GM08714 (cell line): ENCODE data around the gene LPGAT1.

ENCODE experiments used
- H3K4me3 ChIP-seq: fragments of 200-500 bp; sonication (Bioruptor generic); 2 replicates; pipeline ENCODE4 v1.5.1; 2014; ENCODE audit warnings: mild to moderate bottlenecking, low read length, inconsistent platforms
- ZNF274 ChIP-seq: IDR thresholded peaks from 2 replicates; pipeline ENCODE4 v1.6.1; 2012; ENCODE audit warnings: mild to moderate bottlenecking, low read depth, low read length

LPGAT1 gene

GRCh38 chr1:211738691-211739301 lies 91.8 kb downstream of the LPGAT1 start:
- H3K4me3 ChIP-seq = no peak overlapping the region
- no peak for TF ChIP-seq ZNF274

- no peak for TF ChIP-seq ZNF274
- H3K4me3 ChIP-seq = no peak overlapping the region
These were observed 92.4 kb downstream of the LPGAT1 start for GRCh38 chr1:211738096-211738690.

DNA sequence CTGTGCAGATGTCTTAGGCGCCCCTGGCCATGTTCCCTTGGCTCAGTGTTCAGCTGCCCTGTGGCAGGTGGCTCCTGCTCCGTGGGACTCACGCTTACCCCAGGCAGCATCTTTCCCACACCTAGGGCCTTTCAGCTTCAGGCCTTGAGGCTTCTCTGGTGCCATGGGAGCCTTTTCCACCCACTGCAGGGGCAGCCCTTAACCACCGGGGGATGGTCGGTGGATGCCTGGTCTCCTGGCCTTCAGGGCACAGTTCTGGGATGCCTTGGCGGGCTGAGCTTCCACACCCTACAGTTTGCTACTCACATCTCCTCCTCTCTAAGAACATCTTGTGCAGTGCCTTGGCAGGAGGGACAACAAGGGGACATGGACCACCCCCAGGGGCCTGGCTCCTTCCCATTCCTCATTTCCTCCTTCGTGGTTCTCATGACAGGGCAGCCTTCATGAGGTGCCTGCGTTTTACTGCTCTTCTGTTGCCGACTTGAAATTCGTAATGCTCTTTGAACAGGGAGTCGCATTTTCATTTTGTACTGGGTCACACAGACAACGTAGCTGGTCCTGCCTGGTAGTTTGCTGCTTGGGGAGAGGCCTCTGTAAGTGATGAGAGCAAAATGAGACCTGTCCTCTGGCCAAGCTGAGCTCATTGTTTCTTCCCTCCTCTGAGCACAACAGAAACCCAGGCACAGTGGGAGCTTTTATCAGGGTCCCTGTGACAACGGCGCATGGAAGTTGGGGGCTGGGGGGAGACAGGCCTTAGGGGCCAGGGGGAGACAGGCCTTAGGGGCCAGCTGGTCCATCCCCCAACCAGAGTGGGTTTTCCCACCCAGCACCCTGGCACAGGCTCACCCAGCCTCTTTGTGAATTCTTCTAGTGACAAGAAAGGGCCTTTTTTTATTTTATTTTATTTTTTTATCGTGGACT lies 93.2 kb downstream of the LPGAT1 start:
- no peak overlapping the region for H3K4me3 ChIP-seq
- no peak for TF ChIP-seq ZNF274

GRCh38 chr1:211736351-211736915 lies 94.1 kb downstream of the LPGAT1 start:
- TF ChIP-seq ZNF274 = no peak
- no peak overlapping the region for H3K4me3 ChIP-seq

DNA sequence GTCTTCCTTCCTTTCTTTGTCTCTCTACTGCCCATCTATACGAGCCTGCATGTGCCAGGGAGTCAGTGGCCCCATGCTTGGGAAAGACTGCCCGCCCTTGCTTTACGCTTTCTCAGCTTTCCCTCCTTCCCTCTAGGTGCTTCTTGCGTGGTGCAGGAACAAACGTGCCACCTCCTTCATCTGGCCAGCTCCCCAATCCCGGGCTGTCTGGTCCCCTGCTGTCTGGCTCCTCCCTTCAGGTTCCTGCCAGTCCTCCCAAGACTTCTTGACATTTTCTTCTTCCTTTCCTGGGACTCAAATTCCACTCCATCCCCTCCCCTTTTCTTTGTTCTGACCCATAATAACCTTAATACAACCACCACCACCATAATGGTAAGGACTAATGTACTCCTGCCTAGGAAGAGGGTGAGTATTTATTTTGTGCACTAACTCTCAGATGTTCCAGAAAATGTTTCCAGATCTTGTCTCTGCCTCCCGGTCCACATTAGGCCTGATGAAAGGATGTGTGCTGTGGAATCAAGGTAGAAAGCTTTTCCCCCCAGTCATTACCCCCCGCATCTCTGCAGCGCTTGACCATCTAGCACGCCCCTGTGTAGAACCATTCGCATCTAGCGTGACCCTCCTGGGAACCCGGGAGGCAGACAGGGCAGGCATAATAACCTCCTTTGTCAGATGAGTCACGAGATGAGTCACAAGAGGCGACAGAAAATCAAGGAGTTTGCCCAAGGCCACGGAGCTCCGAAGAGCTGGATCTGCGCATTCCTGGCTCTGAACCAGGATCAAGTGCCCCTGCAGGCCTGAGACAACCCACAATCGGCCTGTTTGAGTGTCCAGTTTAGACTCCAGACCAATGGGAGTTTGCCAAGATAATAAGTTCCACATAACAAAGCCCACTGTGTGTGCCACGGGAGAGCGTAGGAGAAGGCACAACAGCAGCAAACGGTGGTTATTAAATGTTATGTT lies 95.1 kb downstream of the LPGAT1 start:
- TF ChIP-seq ZNF274 = no peak
- no peak overlapping the region for H3K4me3 ChIP-seq

DNA sequence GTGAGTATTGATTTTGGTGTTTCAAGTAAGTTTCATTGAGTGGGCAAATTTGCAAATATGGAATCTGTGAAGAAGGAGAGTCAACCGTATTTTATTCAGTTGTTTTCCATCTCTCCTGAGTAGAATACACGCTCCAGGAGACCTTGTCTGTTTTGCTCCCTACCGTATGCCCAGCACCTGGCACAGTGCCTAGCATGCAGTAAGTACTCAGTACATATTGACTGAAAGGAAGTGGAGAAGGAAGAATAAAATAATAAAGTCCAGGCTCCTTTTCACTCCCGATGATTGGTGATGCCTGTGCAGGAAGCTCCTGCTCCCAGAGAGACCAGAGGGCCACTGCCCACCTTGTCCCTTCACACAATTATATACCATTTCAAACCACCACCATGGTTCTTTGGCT lies 95.8 kb downstream of the LPGAT1 start:
- H3K4me3 ChIP-seq = no peak overlapping the region
- no peak for TF ChIP-seq ZNF274

DNA sequence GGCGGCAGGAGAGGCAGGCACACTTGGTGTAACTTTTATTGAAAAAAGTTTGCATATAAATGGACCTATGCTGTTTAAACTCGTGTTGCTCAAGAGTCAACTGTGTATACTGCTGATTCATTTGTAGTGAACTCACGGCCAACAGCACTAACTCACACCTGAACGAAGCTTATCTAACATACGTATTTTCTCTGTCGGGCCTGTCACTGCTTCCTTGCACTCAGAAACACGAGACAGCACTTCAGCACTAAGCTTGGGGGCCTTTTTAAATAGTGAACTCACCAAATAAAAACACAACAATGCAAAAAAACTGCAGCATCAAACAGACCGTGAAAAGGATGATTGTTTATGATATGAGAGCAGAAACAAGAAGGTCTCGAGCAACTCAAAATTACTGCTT lies 96.2 kb downstream of the LPGAT1 start:
- TF ChIP-seq ZNF274 = no peak
- no peak overlapping the region for H3K4me3 ChIP-seq

DNA sequence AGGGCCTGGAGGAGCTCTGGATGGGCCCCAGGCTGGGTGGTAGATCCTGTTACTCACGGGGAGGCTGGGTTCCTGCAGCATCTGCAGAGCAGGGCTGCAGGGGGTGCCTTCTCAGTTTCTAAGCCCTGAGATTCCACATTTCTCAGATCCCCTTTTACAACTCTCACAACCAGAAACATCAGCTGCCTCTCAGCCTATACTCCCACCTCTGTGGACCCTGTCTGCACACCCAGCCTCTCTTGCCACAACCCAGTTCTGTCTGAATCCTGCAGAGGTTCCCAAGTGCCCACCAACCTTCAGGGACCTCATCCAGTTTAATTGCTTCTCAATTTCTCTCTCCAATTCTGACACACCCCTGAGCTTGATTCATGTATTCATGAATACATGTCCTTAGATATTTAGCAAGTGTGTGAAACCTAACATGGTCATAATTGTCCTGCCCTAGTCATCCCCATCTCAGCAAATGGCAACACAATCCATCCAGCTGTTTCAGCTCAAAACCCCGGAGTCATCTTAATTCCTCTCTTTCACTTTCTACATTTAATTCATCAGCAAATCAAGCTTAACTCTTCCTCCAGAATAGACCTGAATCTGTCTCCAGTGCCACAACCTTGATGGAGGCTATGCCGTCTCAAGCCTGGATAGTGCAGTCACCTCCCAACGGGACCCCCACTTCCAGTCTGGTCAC lies 98.1 kb downstream of the LPGAT1 start:
- TF ChIP-seq ZNF274 = no peak
- H3K4me3 ChIP-seq = no peak overlapping the region

DNA sequence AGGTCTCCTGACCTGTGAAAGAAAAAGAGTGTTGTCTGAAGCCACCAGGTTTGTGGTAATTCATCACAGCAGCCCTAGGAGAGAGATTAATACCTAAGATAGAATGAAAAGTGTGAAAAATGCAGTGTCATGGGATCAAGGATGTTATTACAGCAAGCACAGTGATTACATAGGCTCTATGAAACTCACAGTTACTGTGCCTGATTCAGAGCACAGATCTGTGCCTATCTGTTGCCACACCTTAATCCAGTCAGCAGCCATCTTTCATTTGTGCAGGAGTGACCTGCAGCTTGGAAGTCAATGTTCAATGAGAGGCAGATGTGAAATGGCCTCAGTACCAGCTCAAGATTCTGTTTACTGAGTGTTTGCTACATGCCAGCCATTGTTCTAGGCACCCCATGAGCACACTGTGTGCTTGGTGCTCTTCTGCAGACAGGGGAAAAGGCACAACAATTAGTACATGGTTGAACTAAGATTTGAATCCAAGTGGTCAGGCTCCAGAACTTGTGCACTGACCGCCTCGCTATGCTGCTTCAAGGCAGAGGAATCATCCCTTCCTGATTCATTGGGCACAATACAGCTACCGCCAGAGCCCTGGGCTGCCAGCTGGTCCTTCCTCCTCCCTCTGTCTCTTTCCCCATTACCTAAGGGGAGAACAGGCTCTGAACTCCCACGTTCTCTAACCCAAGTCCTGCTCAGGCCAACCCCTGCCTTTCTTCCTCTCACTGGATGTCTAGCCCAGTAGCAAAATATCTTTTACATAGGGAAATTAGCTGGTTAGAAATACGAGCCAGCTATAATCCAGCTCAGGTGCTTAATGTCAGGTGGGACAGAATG lies 98.9 kb downstream of the LPGAT1 start:
- no peak overlapping the region for H3K4me3 ChIP-seq
- no peak for TF ChIP-seq ZNF274

- no peak for TF ChIP-seq ZNF274
- no peak overlapping the region for H3K4me3 ChIP-seq
These were observed 100.2 kb downstream of the LPGAT1 start for GRCh38 chr1:211730347-211730746.

- no peak for TF ChIP-seq ZNF274
- H3K4me3 ChIP-seq = no peak overlapping the region
These were observed 101.3 kb downstream of the LPGAT1 start for GRCh38 chr1:211729238-211729637.

GRCh38 chr1:211726467-211726995 lies 104.0 kb downstream of the LPGAT1 start:
- no peak for TF ChIP-seq ZNF274
- H3K4me3 ChIP-seq = no peak overlapping the region

DNA sequence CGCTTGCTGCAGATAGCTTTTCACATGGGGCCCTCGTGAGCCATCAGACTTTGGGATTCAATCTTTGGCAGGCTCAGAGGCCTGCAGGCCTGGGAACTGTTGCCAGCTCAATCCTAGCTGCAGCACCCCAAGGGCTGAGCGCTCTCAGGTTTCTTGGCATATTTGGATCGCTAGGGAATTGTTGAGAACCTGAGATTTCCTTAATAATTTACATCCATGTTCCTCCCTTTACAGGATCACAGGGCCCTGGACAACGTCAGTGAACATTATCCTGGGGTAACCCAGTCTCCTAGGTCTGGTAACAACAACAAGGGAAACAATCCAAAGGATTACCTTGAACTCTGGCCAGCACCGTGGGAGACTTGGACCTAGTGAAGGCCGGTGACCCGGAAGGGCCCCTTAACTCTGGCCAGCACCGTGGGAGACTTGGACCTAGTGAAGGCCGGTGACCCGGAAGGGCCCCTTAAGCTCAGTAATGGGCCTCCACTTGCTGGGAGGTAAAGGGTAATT lies 105.8 kb downstream of the LPGAT1 start:
- TF ChIP-seq ZNF274 = no peak
- no peak overlapping the region for H3K4me3 ChIP-seq
